Esophagus squamous epithelium (tissue), 5 donors: Measurements from ENCODE around the gene SLC27A5. TPM values are rescaled to one million over a fixed set of nuclear protein-coding genes. Genes with fewer than 3 reads are reported as not detected.

ENCODE experiments used
- DNase-seq: peaks from one replicate; lab custom pipeline; 2025; lab: John Stamatoyannopoulos, UW
- H3K27ac ChIP-seq, 4 donors: fragments of 200-600 bp; sonication (generic); one replicate each; pipeline ENCODE4 v1.5.1; 2016 to 2019; ENCODE audit warnings: mild to moderate bottlenecking in 1 of 4
- H3K27me3 ChIP-seq, 4 donors: fragments of 200-600 bp; sonication (generic); 1 replicate in 3 of 4; 2 replicates in 1 of 4; pipeline versions ENCODE4 v1.5.1 to v1.6.0; 2017 to 2021; ENCODE audit warnings: antibody characterized with exemption in 1 of 4
- H3K36me3 ChIP-seq, 3 donors: fragments of 200-600 bp; sonication (generic); one replicate each; pipeline ENCODE4 v1.5.1; 2016 to 2019
- H3K4me1 ChIP-seq, 3 donors: fragments of 200-600 bp; sonication (generic); one replicate each; pipeline ENCODE4 v1.5.1; 2017 to 2019
- H3K4me3 ChIP-seq, 4 donors: fragments of 200-600 bp; sonication (generic); 1 replicate in 3 of 4; 2 replicates in 1 of 4; pipeline ENCODE4 v1.5.1; 2016 to 2019; ENCODE audit warnings: mild to moderate bottlenecking in 2 of 4, moderate library complexity in 1 of 4
- H3K9me3 ChIP-seq, 3 donors: fragments of 200-600 bp; sonication (generic); one replicate each; pipeline ENCODE4 v1.5.1; 2016 to 2019
- CTCF ChIP-seq, 6 experiments: fragments of 450-650 bp in 4 of 6; fragments of 200-600 bp in 2 of 6; sonication (generic) in 2 of 6; IDR thresholded peaks; one replicate each; pipeline ENCODE4 v1.5.1; 2016 to 2019; ENCODE audit warnings: antibody characterized with exemption in 6 of 6, mild to moderate bottlenecking in 4 of 6, moderate library complexity in 4 of 6
- POLR2A ChIP-seq, 4 donors: fragments of 450-650 bp; IDR thresholded peaks; one replicate each; pipeline ENCODE4 v1.6.1; 2017; ENCODE audit warnings: antibody characterized with exemption in 4 of 4, mild to moderate bottlenecking in 4 of 4, moderate library complexity in 3 of 4
- WGBS, 2 donors: methylation state at CpG; one replicate each; pipeline ENCODE4 v1.1.5; 2018; 5-methylcytosine and 5-hydroxymethylcytosine counted together
- intact Hi-C: fragments of 100-400 bp; cut with DNase I; formaldehyde crosslinking; loops from one replicate; pipeline ENCODE4 v1.15.0; 2022
- total RNA-seq, 4 donors: library from RNA; depleted of rRNA; stranded (reverse); fragments of >200 nt; gene quantifications; one replicate each; pipeline ENCODE4 v1.1.0, GENCODE V29; 2016
- donor health status: DM: yes; HTN: yes; CAD: no.

Gene SLC27A5
- total RNA-seq, 4 donors from 2014 or later = 1.9 to 5.3 (median 2.6) TPM

- Histone ChIP-seq H3K4me3 (no peak overlapping the region), H3K4me1 (no peaks in the 10 kb centered on the region), H3K27me3 (no peaks in the 10 kb centered on the region), H3K27ac (no peak overlapping the region), H3K9me3 (no peaks in the 10 kb centered on the region), H3K36me3 (peaks cover 0 to 29% (median 7%) of the 10 kb centered on the region in 3 donors)
- DNase-seq = no peak
- TF ChIP-seq POLR2A (IDR thresholded peaks at IDR 0.05) (no peak), CTCF (IDR thresholded peaks at IDR 0.05) (no peak)
- WGBS, 2 donors = 16 to 51% methylated on average over 2 of the region's 2 CpGs
- intact Hi-C loops = no loop called here
Measured at GRCh38 chr19:58460039-58460438, 51.8 kb downstream of the SLC27A5 start.

- intact Hi-C loops = no loop called here
- H3K36me3 ChIP-seq = peaks cover 0 to 48% (median 7%) of the 10 kb centered on the region in 3 donors
- H3K9me3 ChIP-seq = no peaks in the 10 kb centered on the region
- no peaks in the 10 kb centered on the region for H3K27me3 ChIP-seq
- H3K4me1 ChIP-seq = peaks cover 0 to 17% (median under 1%) of the 10 kb centered on the region in 3 donors
- DNase-seq = no peak
- no peak overlapping the region for H3K27ac ChIP-seq
- 95 to 100% methylated on average over 6 to 16 of the region's 35 CpGs for WGBS, 2 donors
- no peak for TF ChIP-seq CTCF (IDR thresholded peaks at IDR 0.05)
- no peak overlapping the region for H3K4me3 ChIP-seq
Measured at GRCh38 chr19:58456111-58456510, 55.7 kb downstream of the SLC27A5 start.

- TF ChIP-seq CTCF (IDR thresholded peaks at IDR 0.05) = no peak
- no peak for TF ChIP-seq POLR2A (IDR thresholded peaks at IDR 0.05)
- H3K27ac ChIP-seq = no peak overlapping the region
- intact Hi-C loops = no loop called here
Measured at GRCh38 chr19:58455306-58455705, 56.5 kb downstream of the SLC27A5 start.

GRCh38 chr19:58453743-58454142 lies 58.0 kb downstream of the SLC27A5 start:
- 100% methylated on average over 2 of the region's 6 CpGs; no CpG with 5 or more reads in 1 of the 2 donors for WGBS, 2 donors
- intact Hi-C loops = no loop called here
- peaks cover 0 to 13% (median 0%) of the 10 kb centered on the region in 4 donors for H3K27me3 ChIP-seq

More at GRCh38 chr19:58455306-58455705, 56.5 kb downstream of the SLC27A5 start:
- no peak for DNase-seq
- Histone ChIP-seq H3K9me3 (no peaks in the 10 kb centered on the region), H3K27me3 (no peaks in the 10 kb centered on the region), H3K4me3 (no peak overlapping the region), H3K4me1 (peaks cover 0 to 24% (median 6%) of the 10 kb centered on the region in 3 donors), H3K36me3 (peaks cover 0 to 48% (median 7%) of the 10 kb centered on the region in 3 donors)
- whole genome bisulfite sequencing, 2 donors = 100% methylated on average over 1 to 2 of the region's 21 CpGs

More at GRCh38 chr19:58453743-58454142, 58.0 kb downstream of the SLC27A5 start:
- Histone ChIP-seq H3K36me3 (peaks cover 0 to 48% (median 7%) of the 10 kb centered on the region in 3 donors), H3K4me3 (no peak overlapping the region), H3K4me1 (peaks cover 0 to 24% (median 6%) of the 10 kb centered on the region in 3 donors), H3K9me3 (peaks cover 0 to 8% (median 5%) of the 10 kb centered on the region in 3 donors), H3K27ac (no peak overlapping the region)
- no peak for TF ChIP-seq CTCF (IDR thresholded peaks at IDR 0.05)
- no peak for TF ChIP-seq POLR2A (IDR thresholded peaks at IDR 0.05)
- no peak for DNase-seq
